Smooth muscle cell of the umbilical artery (primary cell): ENCODE measurements around the gene SLC26A2. TPM values are rescaled to one million over a fixed set of nuclear protein-coding genes. Genes with fewer than 3 reads are reported as not detected.

Experiments used
- total RNA-seq: library from RNA; depleted of rRNA; stranded (reverse); fragments of >200 nt; gene quantifications from 2 replicates; pipeline ENCODE4 v1.2.3, GENCODE V29; 2014

Gene SLC26A2
- 22.0 and 22.6 TPM in 2 replicates for total RNA-seq

GRCh38 chr5:149960272-149961185, at the start of gene SLC26A2:
SLC26A2 (plus strand) TSS chr5:149960758; CDS start chr5:149977653, 16,895 bp downstream.

GRCh38 chr5:149944666-149945065, 15.9 kb upstream of the SLC26A2 start, which contains the start of gene PDE6A:
PDE6A (minus strand) TSS chr5:149944793; CDS start chr5:149944673, 120 bp downstream.

DNA sequence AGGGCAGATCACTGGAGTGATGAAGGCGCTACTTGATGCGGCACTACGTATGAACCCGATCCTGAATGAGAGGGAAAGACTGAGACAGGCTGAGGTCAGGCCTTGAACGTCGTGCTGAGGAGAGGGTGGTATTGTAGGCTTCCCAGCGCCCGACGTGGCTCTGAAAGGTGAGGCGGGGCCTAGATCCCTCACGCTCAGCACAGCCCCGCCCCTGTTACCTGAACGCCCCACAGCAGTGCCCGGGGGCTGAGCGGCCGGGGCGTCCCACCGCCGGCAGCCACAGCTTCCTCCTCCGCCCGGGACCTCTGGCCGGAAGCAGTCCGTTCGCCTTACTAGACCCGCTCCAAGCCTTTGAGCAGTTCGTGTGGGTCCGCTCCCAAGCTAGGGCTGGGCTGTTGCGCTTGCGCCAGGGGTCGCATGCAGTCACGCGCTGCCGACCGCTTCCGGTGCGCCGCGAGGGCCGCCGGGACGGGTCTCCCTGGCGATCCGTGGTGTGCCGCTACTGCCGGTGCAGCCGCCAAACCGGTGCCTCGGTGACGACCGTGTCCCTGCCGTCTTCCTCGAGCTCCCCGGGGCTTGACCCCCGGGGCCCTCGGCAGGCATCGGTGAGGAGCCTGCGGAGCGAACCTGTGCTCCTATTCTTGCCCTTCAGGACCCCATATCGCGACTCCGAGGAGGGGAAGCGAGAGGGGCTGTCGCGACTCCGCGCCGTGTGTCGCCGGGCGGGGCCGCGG, 39.9 kb downstream of the SLC26A2 start, which contains the start of the genes HMGXB3 and TIGD6:
Gene HMGXB3 (plus strand): TSS at position 484 of the 734 bp plus-strand sequence. CDS start 4,114 bp downstream, outside the sequence.
Gene TIGD6 (minus strand): TSS at position 399 of the 734 bp plus-strand sequence. CDS start 4,306 bp downstream, outside the sequence.

Other genes with a start within 250 kb of the SLC26A2 start
- 0.30 and 1.5 TPM in 2 replicates for gene PPARGC1B, start 230.4 kb upstream of the SLC26A2 start, total RNA-seq
- not detected in 2 replicates for gene PDE6A, start 16.0 kb upstream of the SLC26A2 start, total RNA-seq
- 6.6 and 7.7 TPM in 2 replicates for gene TIGD6, start 39.9 kb downstream of the SLC26A2 start, total RNA-seq
- gene HMGXB3, start 40.0 kb downstream of the SLC26A2 start, total RNA-seq, result 41.9 and 63.9 TPM in 2 replicates
- 0.28 and 0.89 TPM in 2 replicates for gene CSF1R, start 125.8 kb downstream of the SLC26A2 start, total RNA-seq
- gene PDGFRB, start 195.1 kb downstream of the SLC26A2 start, total RNA-seq, result 69.6 and 88.5 TPM in 2 replicates
- not detected in 2 replicates for gene CDX1, start 206.0 kb downstream of the SLC26A2 start, total RNA-seq
- gene SLC6A7, start 229.3 kb downstream of the SLC26A2 start, total RNA-seq, result not detected in 2 replicates